HCT116 (cell line): ENCODE data around the gene MYBPC1. TPM values are rescaled to one million over a fixed set of nuclear protein-coding genes. Genes with fewer than 3 reads are reported as not detected.

Experiments used
- ATAC-seq: fragments of 200-7000 bp; cut with Tn5 transposase; 2 replicates; pipeline ENCODE4 v1.9.1; 2020; ENCODE audit warnings: mild to moderate bottlenecking, moderate library complexity
- BruUV-seq: library from RNA; stranded (reverse); fragments of 400-500 nt; replicated peaks from 2 replicates; lab custom pipeline; 2021; lab: Mats Ljungman, UMichigan
- CTCF ChIA-PET: fragments of 300-600 bp; sonication (Branson Sonifier 250); formaldehyde crosslinking; loops from one replicate; lab custom pipeline; 2021; ENCODE audit warnings: antibody characterized with exemption; lab: Charles Lee
- POLR2A ChIA-PET: fragments of 300-600, 350-600 bp; sonication (Branson Sonifier 250); formaldehyde crosslinking; loops from one replicate; lab custom pipeline; 2021; ENCODE audit warnings: antibody characterized with exemption; lab: Charles Lee
- RAD21 ChIA-PET, 2 experiments: fragments of 300-600 bp; sonication (Branson Sonifier 250); formaldehyde crosslinking; loops; one replicate each; lab custom pipeline; 2023; ENCODE audit warnings: low total read pairs in 2 of 2; ENCODE audit not compliant: uncharacterized antibody in 2 of 2, unreplicated experiment in 2 of 2, low non-redundant PET in 1 of 2; lab: Charles Lee
- DNase-seq: peaks from one replicate; pipeline ENCODE4 v3.0.0-alpha.2; 2010; ENCODE audit warnings: low read depth, low spot score
- H2AFZ ChIP-seq: fragments of 200-600 bp; shearing (Covaris generic), sonication (generic); 2 replicates; pipeline ENCODE4 v1.6.1; 2017; ENCODE audit warnings: low read depth, mixed run types, mixed read lengths, antibody characterized with exemption, low read length; ENCODE audit not compliant: poor library complexity, severe bottlenecking
- H3K27ac ChIP-seq: 2 replicates; pipeline ENCODE4 v1.5.1; 2012; ENCODE audit warnings: low read depth, low read length
- H3K27me3 ChIP-seq: fragments of 200-600 bp; sonication (generic); 2 replicates; pipeline ENCODE4 v1.6.1; 2016; ENCODE audit warnings: mixed run types, low read length, mixed read lengths; ENCODE audit not compliant: insufficient read depth
- H3K36me3 ChIP-seq, 2 experiments: fragments of 200-500 bp in 1 of 2; fragments of 200-600 bp in 1 of 2; sonication (Bioruptor generic) in 1 of 2; sonication (generic) in 1 of 2; 2 replicates each; pipeline versions ENCODE4 v1.5.1 to v1.6.1; 2014 to 2016; ENCODE audit warnings: low read length in 2 of 2, inconsistent platforms in 1 of 2, mixed read lengths in 1 of 2, mixed run types in 1 of 2; ENCODE audit not compliant: insufficient read depth in 2 of 2, control insufficient read depth in 1 of 2
- H3K4me1 ChIP-seq, 2 experiments: fragments of 200-600 bp in 1 of 2; sonication (generic) in 1 of 2; 2 replicates each; pipeline versions ENCODE4 v1.5.1 to v1.6.1; 2012 to 2017; ENCODE audit warnings: low read length in 2 of 2, inconsistent platforms in 1 of 2, mild to moderate bottlenecking in 1 of 2, mixed read lengths in 1 of 2, mixed run types in 1 of 2, moderate library complexity in 1 of 2; ENCODE audit not compliant: insufficient read depth in 2 of 2, control insufficient read depth in 1 of 2
- H3K4me2 ChIP-seq: fragments of 200-600 bp; sonication (generic); 2 replicates; pipeline ENCODE4 v1.6.1; 2017; ENCODE audit warnings: mixed run types, low read length, mixed read lengths
- H3K4me3 ChIP-seq, 2 experiments: fragments of 200-600 bp in 1 of 2; sonication (generic) in 1 of 2; replicated peaks in 1 of 2; 2 replicates each; pipeline ENCODE4 v1.5.1; 2011 to 2016; ENCODE audit warnings: low read length in 2 of 2, control low read depth in 1 of 2, low read depth in 1 of 2, mild to moderate bottlenecking in 1 of 2, mixed read lengths in 1 of 2, mixed run types in 1 of 2
- H3K79me2 ChIP-seq: fragments of 200-600 bp; sonication (generic); 2 replicates; pipeline ENCODE4 v1.6.1; 2017; ENCODE audit warnings: mild to moderate bottlenecking, mixed run types, low read length, moderate library complexity, mixed read lengths; ENCODE audit not compliant: insufficient read depth
- H3K9ac ChIP-seq: fragments of 200-600 bp; sonication (generic); 2 replicates; pipeline ENCODE4 v1.6.1; 2016; ENCODE audit warnings: low read length, mixed read lengths
- H3K9me2 ChIP-seq: fragments of 200-600 bp; sonication (generic), shearing (Covaris generic); 2 replicates; pipeline ENCODE4 v1.6.1; 2017; ENCODE audit warnings: mixed run types, mild to moderate bottlenecking, moderate library complexity; ENCODE audit not compliant: insufficient read depth
- H3K9me3 ChIP-seq, 2 experiments: fragments of 200-500 bp in 1 of 2; fragments of 200-600 bp in 1 of 2; sonication (Bioruptor generic) in 1 of 2; sonication (generic) in 1 of 2; 2 replicates each; pipeline ENCODE4 v1.6.1; 2014 to 2017; ENCODE audit warnings: low read length in 2 of 2, mixed read lengths in 2 of 2, inconsistent platforms in 1 of 2, low read depth in 1 of 2, mild to moderate bottlenecking in 1 of 2, mixed run types in 1 of 2, moderate library complexity in 1 of 2; ENCODE audit not compliant: control insufficient read depth in 1 of 2, insufficient read depth in 1 of 2
- H4K20me1 ChIP-seq: fragments of 200-600 bp; sonication (generic), shearing (Covaris generic); 2 replicates; pipeline ENCODE4 v1.6.1; 2017; ENCODE audit warnings: mixed run types, mild to moderate bottlenecking, moderate library complexity; ENCODE audit not compliant: insufficient read depth
- ATF3 ChIP-seq: IDR thresholded peaks from 2 replicates; pipeline ENCODE4 v1.6.1; 2012
- CBX3 ChIP-seq: IDR thresholded peaks from 2 replicates; pipeline ENCODE4 v1.6.1; 2012; ENCODE audit warnings: low read depth
- EGR1 ChIP-seq: IDR thresholded peaks from 2 replicates; pipeline ENCODE4 v1.6.1; 2012; ENCODE audit warnings: low read depth
- ELF1 ChIP-seq: IDR thresholded peaks from 2 replicates; pipeline ENCODE4 v1.6.1; 2012; ENCODE audit warnings: low read depth, borderline replicate concordance
- EZH2 ChIP-seq: fragments of 200-600 bp; sonication (generic); IDR thresholded peaks from 2 replicates; pipeline ENCODE4 v1.6.1; 2017; ENCODE audit warnings: antibody characterized with exemption, mixed run types
- EZH2phosphoT487 ChIP-seq: fragments of 200-600 bp; IDR thresholded peaks from 2 replicates; pipeline ENCODE4 v1.6.1; 2018; ENCODE audit warnings: antibody characterized with exemption, borderline replicate concordance
- JUND ChIP-seq: IDR thresholded peaks from 2 replicates; pipeline ENCODE4 v1.6.1; 2012
- MAX ChIP-seq: IDR thresholded peaks from 2 replicates; pipeline ENCODE4 v1.6.1; 2012
- POLR2AphosphoS5 ChIP-seq: IDR thresholded peaks from 2 replicates; pipeline ENCODE4 v1.6.1; 2011; ENCODE audit warnings: mild to moderate bottlenecking, low read depth, low read length, moderate library complexity
- RAD21 ChIP-seq: IDR thresholded peaks from 2 replicates; pipeline ENCODE4 v1.6.1; 2012; ENCODE audit warnings: low read depth, mild to moderate bottlenecking
- REST ChIP-seq: IDR thresholded peaks from 2 replicates; pipeline ENCODE4 v1.6.1; 2012; ENCODE audit warnings: low read depth
- SP1 ChIP-seq: IDR thresholded peaks from 2 replicates; pipeline ENCODE4 v1.6.1; 2012; ENCODE audit warnings: low read depth
- SRF ChIP-seq: IDR thresholded peaks from 2 replicates; pipeline ENCODE4 v1.6.1; 2012; ENCODE audit warnings: low read depth
- TCF7L2 ChIP-seq: IDR thresholded peaks from 2 replicates; pipeline ENCODE4 v1.7.0; 2011; ENCODE audit warnings: borderline replicate concordance, inconsistent platforms; ENCODE audit not compliant: insufficient read depth, insufficient read length; ENCODE audit errors: extremely low read depth
- YY1 ChIP-seq: IDR thresholded peaks from 2 replicates; pipeline ENCODE4 v1.6.1; 2011; ENCODE audit warnings: low read length, low read depth, moderate library complexity, mild to moderate bottlenecking; ENCODE audit not compliant: insufficient replicate concordance; ENCODE audit errors: extremely low read depth
- ZFX ChIP-seq: fragments of 450-650 bp; IDR thresholded peaks from 2 replicates; pipeline ENCODE4 v1.6.1; 2017
- ZNF274 ChIP-seq: fragments of 200-500 bp; sonication (Bioruptor generic); IDR thresholded peaks from 2 replicates; pipeline ENCODE4 v1.6.1; 2014; ENCODE audit warnings: mild to moderate bottlenecking, low read depth, low read length, inconsistent platforms
- intact Hi-C: fragments of 100-400 bp; cut with micrococcal nuclease; formaldehyde crosslinking; loops from 2 replicates; pipeline ENCODE4 v1.10.0; 2022
- total RNA-seq: library from RNA; stranded (reverse); gene quantifications from one replicate; pipeline ENCODE4 v1.2.1, GENCODE V29; 2021; ENCODE audit not compliant: unreplicated experiment
- TF ChIP-seq, protein P1 (sequence below): IDR thresholded peaks from 2 replicates; pipeline ENCODE4 v1.6.1; 2011; ENCODE audit warnings: mild to moderate bottlenecking, low read length, moderate library complexity; ENCODE audit not compliant: insufficient replicate concordance; ENCODE audit errors: extremely low read depth
- TF ChIP-seq, protein P2 (sequence below), 3 experiments: fragments of 200-600 bp in 1 of 3; sonication (generic) in 1 of 3; IDR thresholded peaks in 2 of 3; conservative IDR thresholded peaks in 1 of 3; 2 replicates each; pipeline ENCODE4 v1.5.1; 2012 to 2017; ENCODE audit warnings: low read depth in 2 of 3, low read length in 2 of 3, antibody characterized with exemption in 1 of 3, borderline replicate concordance in 1 of 3, control low read depth in 1 of 3, mild to moderate bottlenecking in 1 of 3, mixed read lengths in 1 of 3, mixed run types in 1 of 3, moderate library complexity in 1 of 3; ENCODE audit not compliant: insufficient read depth in 1 of 3

MYBPC1 gene
- total RNA-seq, 1 experiment from 2014 or later: not detected

GRCh38 chr12:101578417-101578816 lies 16.4 kb upstream of the MYBPC1 start (continued):
- TF ChIP-seq ZFX (no peak), ELF1 (no peak), EZH2 (no peak), TCF7L2 (no peak), MAX (no peak), JUND (no peak)

GRCh38 chr12:101581190-101581589 lies 13.6 kb upstream of the MYBPC1 start:
- BruUV-seq: no TSS peak
- H3K4me3 ChIP-seq: no peak overlapping the region
- ATAC-seq (no peak), DNase-seq (no peak)
- H3K4me1 ChIP-seq: no peaks in the 10 kb centered on the region
- H3K4me2 ChIP-seq: no peak overlapping the region
- TF ChIP-seq YY1 (no peak), SP1 (no peak), TCF7L2 (no peak), EZH2phosphoT487 (no peak), ATF3 (no peak), JUND (no peak), ZFX (no peak), POLR2AphosphoS5 (no peak), CBX3 (no peak), SRF (no peak), REST (no peak), ZNF274 (no peak), EZH2 (no peak), EGR1 (no peak), RAD21 (no peak)
- TF ChIP-seq, protein P1, sequence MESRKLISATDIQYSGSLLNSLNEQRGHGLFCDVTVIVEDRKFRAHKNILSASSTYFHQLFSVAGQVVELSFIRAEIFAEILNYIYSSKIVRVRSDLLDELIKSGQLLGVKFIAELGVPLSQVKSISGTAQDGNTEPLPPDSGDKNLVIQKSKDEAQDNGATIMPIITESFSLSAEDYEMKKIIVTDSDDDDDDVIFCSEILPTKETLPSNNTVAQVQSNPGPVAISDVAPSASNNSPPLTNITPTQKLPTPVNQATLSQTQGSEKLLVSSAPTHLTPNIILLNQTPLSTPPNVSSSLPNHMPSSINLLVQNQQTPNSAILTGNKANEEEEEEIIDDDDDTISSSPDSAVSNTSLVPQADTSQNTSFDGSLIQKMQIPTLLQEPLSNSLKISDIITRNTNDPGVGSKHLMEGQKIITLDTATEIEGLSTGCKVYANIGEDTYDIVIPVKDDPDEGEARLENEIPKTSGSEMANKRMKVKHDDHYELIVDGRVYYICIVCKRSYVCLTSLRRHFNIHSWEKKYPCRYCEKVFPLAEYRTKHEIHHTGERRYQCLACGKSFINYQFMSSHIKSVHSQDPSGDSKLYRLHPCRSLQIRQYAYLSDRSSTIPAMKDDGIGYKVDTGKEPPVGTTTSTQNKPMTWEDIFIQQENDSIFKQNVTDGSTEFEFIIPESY: no peak
- TF ChIP-seq, protein P2, sequence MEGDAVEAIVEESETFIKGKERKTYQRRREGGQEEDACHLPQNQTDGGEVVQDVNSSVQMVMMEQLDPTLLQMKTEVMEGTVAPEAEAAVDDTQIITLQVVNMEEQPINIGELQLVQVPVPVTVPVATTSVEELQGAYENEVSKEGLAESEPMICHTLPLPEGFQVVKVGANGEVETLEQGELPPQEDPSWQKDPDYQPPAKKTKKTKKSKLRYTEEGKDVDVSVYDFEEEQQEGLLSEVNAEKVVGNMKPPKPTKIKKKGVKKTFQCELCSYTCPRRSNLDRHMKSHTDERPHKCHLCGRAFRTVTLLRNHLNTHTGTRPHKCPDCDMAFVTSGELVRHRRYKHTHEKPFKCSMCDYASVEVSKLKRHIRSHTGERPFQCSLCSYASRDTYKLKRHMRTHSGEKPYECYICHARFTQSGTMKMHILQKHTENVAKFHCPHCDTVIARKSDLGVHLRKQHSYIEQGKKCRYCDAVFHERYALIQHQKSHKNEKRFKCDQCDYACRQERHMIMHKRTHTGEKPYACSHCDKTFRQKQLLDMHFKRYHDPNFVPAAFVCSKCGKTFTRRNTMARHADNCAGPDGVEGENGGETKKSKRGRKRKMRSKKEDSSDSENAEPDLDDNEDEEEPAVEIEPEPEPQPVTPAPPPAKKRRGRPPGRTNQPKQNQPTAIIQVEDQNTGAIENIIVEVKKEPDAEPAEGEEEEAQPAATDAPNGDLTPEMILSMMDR (IDR thresholded peaks at IDR 0.05 in 2 of 3, conservative IDR thresholded peaks at IDR 0.05 in 1 of 3; ENCODE audit: borderline replicate concordance in 1 of 3, insufficient read depth in 1 of 3, low read depth in 2 of 3, low read length in 2 of 3): no peak
- no peak overlapping the region for H3K27ac ChIP-seq
- no peak overlapping the region for H3K9ac ChIP-seq
- H3K79me2 ChIP-seq: no peaks in the 10 kb centered on the region
- H2AFZ ChIP-seq: no peak overlapping the region
- no peaks in the 10 kb centered on the region for H3K9me3 ChIP-seq
- ChIA-PET CTCF (no interaction called here), POLR2A (no interaction called here), RAD21 (no interaction called here)
- no peaks in the 10 kb centered on the region for H3K36me3 ChIP-seq
- H3K27me3 ChIP-seq: no peaks in the 10 kb centered on the region
- H3K9me2 ChIP-seq: no peaks in the 10 kb centered on the region
- H4K20me1 ChIP-seq: no peaks in the 10 kb centered on the region
- intact Hi-C loops: no loop called here
